ENCODE data around the gene ADGRL1. TPM values are rescaled to one million over a fixed set of nuclear protein-coding genes. Genes with fewer than 3 reads are reported as not detected.
"Not testable (repeated sequence)": the region's sequence is repeated elsewhere in the genome, so short reads cannot be mapped to it uniquely, and the experiment has no call there.

ADGRL1 gene
- polyA plus RNA-seq, 5 donors: 26.0 to 44.9 (median 32.7) TPM

DNA sequence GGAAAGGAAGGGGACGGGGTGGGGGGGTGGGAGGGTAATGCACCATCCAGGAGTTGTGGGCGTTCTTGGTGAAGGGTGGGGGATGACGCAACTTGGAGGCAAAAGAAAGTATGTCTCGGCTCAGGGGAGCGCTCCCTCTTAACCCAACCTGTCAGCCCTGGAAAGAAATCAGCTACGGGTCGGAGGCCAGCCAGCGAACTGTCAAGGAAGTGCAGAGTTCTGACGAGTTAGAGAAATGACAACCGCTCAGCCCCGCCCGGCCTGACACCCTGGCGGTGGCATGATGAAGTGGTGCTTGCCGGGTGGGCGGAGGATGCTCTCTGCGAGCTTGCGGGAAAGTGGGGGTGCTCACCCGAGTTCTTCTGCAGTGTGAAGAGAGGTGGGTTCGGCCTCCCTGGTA is 15.4 kb upstream of the ADGRL1 start:
- DNase-seq: not testable (repeated sequence)

DNA sequence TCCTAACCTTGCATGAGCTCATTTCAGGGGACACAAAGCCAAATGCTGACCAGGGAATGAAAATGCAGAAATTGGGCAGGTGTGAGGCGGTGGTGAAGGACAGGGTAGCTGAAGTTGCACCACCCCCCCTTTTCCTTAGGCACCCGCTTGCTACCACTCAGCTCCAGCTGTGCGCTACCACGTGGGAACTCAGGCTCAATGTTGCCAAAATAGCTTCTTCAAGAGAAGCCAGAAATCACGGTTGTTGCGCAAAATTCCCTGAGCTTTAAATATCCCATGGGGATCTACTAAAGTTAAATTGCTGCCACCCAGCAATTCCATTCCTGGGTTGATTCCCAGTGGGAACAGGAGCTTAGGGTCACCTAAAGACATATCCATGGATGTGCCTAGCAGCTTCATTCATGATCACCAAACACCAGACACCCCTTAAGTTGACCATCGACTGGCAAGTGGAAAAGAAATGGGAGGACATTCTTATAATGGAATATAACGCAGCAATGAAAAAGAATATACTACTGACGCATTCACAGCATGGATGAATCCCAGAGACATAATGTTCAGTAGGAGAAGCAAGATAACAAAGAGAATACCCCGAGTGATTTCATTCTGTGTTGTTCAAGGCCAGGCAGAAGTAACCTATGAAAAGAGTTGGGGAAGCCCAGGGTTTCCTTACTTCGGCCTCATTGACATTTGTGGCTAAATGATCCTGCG is 12.8 kb upstream of the ADGRL1 start:
- DNase-seq: peak; percentile 34 to 42

- DNase-seq: not testable (repeated sequence)
Measured at GRCh38 chr19:14217886-14218285, 11.9 kb upstream of the ADGRL1 start.

GRCh38 chr19:14214580-14214979 is 8.6 kb upstream of the ADGRL1 start:
- no peak for DNase-seq

- not testable (repeated sequence) for DNase-seq
Measured at GRCh38 chr19:14210182-14210581, 4.2 kb upstream of the ADGRL1 start.

DNA sequence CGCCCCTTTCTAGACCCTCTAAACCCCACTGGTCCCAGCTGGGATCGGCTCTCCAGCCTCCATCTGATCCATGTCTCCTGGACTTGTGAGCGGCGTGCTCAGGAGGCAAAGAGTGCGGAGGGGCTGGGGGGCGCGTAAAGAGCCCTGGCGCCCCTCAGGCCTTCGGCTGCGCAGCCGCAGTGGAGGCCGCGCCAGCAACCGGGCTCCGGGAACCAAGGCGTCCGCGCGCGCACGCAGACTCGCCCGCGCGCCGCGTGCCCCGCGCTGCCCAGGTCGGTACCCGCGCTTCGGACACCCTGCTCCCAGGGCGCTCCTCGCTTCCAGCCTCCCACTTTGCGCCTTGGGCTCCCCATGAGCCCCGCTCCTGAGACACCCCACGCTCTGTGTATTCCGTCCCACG is 3.4 kb upstream of the ADGRL1 start:
- DNase-seq: peak in 1 of 2 donors; percentile 41

DNA sequence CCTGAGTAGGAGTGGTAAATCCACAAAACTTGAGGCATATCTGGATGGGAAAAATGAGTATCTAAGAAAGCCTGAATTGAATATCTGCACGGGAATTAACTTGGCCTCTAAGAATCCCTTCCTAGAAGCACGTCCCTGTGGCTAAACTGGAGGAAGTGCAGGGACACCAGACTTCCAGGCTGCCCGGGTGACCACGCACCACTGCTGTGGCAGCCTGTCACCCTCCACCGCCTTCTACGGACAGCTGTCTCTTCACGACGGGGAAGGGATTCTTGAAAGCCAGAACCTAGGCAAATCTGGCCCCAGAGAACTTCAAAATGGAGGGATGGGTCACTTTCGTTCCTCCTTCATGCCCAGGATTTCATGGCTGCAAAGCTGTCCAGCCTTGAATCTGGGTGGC is 2.5 kb upstream of the ADGRL1 start:
- DNase-seq: not testable (repeated sequence)

- peak in 1 of 2 donors; percentile 32 for DNase-seq
Measured at GRCh38 chr19:14207796-14208195, 1.8 kb upstream of the ADGRL1 start.

DNA sequence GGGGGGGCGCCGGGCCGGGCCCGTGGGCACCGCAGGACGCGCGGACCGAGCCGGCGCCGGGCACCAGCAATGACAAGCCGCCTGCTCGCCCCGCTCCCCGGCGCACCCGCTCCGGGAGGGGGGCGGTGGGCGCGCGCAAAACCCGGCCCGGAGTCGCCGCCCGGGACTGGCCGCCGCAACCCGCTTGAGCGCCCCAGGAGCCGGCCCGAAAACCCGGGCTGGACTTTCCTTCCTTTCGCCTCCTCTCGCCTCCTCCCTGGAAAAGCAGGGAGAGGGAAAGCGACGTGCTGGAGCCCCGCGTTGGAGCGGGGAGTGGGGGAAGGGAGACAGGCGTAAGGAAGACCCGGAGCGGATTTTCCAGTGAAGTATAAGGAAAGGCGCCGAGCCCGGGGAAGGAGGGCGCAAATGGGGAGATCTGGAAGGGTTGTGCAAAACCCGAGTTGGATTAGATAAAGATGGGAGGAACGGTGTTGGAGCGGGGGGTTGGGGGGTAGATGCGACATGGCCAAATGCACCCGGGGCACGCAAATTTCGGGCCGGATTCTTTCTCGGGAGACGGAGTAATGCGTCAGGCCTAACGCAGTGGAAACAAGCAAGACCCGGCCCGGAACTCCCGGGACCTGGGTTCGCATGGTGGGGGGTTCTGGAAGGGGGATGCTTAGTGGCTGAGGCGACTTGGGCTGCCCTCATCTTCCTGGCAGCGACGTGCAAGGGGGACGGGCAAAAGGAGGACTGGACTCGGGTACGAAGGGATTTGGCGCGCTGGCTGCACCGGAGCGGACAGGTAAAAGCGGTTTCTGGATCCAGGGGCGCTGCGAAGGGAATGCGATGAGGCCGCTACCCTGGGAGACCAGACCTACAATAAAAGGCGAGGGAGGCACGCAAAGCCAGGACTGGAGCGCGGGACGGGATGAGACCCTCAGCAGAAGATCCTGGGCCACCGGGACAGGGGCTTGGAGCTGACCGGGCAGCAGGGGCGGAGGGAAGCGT is 1.1 kb upstream of the ADGRL1 start:
- peak; percentile 96 for DNase-seq

GRCh38 chr19:14206308-14206707 is 339 bp upstream of the ADGRL1 start:
- not testable (repeated sequence) for DNase-seq

- DNase-seq: not testable (repeated sequence)
Measured at GRCh38 chr19:14204676-14205451, 1.1 kb downstream of the ADGRL1 start.

DNA sequence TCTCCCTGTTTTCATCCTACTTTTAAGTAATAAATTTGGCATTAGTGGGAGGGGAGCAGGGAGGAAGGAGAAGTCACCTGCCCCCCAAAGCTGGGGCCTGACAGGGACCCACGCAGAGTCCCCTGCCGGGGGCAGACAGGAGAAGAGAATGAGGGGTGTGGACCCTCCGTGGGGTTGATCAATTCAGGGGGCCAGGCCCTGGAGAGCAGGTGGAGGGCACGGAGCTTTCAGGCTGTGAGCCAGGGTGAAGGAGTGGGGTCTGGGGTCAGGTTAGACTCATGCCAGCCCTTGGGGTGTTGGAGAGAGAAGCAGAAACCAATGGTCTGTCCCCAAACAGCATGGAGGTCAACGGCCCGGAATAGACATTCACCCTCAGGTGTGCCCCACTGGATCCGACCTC is 1.8 kb downstream of the ADGRL1 start:
- DNase-seq: not testable (repeated sequence)

- not testable (repeated sequence) for DNase-seq
Measured at GRCh38 chr19:14203788-14204187, 2.2 kb downstream of the ADGRL1 start.

DNA sequence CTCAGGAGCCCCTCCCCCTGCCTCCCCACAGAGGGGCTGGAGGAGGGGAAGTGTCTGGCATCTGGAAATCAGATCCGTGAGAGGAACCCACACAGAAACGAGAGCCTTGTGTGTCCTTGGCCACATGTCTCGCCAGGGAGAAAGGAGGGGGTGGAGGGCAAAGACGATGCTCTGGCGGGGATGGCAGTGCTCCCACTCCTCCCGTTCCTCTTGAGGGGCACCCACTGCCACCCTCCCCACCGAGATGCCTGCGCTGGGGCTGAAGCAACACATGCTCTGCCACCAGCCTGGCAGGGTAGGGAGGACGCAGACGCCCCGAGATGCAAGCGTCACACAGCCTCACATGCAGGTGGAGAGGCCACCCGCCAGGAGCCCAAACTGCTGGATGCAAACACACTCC is 2.8 kb downstream of the ADGRL1 start:
- DNase-seq: no peak

DNA sequence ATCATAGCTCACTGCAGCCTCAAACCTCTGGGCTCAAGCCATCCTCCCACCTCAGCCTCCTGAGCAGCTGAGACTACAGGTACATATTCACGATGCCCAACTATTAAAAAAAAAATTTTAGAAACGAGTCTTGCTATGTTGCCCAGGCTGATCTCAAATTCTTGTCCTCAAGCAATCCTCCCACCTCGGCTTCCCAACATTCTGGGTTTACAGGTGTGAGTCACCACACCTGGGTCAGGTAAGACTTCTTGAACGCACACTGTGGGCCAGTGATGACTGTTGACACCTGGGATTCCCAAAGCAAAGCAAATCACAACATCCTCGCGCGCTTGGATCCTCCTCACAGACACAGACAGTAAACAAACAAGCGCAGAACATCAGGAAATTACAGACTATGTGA is 4.5 kb downstream of the ADGRL1 start:
- DNase-seq: not testable (repeated sequence)

DNA sequence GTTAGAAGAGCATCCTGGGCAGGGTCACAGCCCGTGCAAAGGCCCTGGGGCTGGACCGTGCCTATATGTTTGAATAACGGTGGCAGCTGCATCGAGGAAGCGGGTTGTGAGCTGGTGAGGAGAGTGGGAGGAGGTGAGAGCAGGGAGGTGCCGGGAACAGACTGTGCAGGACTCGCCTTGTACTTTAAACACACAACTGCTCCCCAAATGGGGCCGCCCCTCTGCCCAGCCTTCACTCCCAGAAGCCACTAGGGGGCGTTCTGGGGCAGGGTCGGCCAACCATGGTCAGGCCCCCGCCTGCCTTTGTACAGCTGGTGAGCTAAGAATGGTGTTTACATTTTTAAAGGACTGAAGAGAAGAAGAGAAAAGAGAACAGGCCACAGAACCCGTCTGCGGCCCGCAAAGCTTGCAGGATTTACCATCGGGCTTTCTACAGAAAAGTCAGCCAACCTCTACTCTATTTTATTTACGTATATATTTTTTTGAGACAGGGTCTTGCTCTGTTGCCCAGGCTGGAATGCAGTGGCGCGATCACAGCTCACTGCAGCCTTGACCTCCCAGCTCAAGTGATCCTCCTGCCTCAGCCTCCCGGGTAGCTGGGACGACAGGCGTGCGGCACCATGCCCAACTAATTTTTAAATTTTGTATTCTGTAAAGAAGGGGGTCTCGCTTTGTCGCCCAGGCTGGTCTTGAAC is 5.7 kb downstream of the ADGRL1 start:
- DNase-seq: not testable (repeated sequence)

DNA sequence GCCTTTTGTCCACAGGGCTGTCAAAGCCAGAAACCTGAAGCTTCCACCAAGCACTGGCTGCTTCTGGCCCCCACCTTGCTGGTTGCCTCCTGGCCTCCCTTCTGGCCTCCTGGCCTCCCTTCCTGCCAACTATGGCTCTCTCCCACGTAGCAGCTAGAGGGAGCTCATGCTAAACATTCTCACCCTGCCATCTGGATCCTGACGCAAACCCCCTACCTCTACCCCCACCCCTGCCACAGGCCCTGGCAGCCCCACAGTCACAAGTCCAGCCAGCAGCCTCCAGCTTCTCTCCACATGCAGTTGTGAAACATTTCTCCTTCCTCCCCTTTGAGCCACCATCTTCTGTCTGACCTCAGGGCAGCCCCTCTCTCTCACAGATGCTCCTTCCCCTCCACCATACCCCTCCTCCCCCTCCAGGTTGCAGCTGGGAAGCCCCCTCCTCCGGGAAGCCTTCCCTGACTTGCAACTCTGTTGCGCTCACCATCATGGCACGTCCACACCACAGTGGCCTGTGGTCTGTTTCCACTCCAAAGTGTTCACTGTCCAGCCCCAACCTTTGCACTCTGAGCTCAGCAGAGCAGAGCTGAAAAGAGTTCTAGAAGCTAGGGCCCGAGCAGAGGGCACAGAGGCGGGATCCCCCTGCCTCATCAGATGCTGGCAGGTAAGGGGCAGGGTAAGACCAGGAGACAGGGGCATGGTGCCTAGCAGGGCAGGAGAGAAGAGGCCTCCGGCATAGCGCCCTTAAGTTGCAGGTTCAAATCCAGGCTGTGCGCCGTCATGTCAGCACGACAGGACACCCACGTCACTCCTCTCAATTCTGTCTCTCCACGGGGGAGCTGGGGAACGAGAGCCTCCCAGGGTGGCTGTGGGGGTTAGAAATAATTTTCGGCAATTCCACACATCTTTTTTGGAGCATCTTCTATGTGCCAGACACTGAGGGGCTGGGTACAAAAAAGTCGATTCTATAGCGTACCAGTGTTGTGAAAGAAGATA is 7.3 kb downstream of the ADGRL1 start:
- DNase-seq: no peak

- no peak for DNase-seq
Measured at GRCh38 chr19:14197882-14198281, 8.1 kb downstream of the ADGRL1 start.

DNA sequence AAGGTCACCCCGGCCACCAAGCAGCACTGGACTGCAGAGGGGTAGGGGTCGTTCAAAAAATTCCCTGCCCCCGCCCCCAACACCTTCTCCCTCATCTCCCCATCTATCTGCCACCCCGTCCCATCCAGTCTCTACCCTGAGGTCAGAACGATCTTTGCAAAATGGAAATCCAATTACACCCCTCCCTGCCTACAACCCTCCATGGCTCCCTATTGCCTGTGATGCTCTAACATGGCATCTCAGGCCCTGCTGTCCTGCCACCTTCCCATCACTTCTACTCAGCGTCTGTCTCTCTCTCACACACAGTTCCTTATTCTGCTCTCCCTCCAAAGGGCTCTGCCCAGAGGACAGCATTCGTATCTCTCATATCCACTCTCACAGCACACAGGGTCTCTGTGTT is 8.7 kb downstream of the ADGRL1 start:
- not testable (repeated sequence) for DNase-seq

DNA sequence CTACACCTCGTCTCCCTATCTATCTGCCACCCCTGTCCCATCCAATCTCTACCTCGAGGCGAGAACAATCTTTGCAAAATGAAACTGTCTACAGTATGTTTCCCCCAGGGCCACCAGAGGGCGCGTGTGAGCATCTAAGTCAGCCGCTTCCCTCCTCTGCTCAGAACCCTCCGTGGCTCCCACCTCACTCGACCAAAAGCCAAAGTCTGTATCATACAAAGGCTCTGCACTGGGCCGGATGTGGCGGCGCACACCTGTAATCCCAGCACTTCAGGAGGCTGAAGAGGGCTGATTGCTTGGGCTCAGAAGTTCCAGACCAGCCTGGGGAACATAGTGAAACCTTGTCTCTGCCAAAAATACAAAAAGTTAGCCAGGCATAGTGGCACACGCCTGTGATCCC is 9.9 kb downstream of the ADGRL1 start:
- not testable (repeated sequence) for DNase-seq

Data from right lung (tissue), 5 donors.